Measurements from ENCODE around the gene RAD50.
A peak's percentile ranks its signal among the peaks of the same experiment; 100 is the strongest.

Gene RAD50

GRCh38 chr5:132595624-132596023 is 38.8 kb downstream of the RAD50 start:
- H3K9me3 ChIP-seq, result no peaks in the 10 kb centered on the region
- DNase-seq, result no peak
- H3K27me3 ChIP-seq, result no peaks in the 10 kb centered on the region
- H3K36me3 ChIP-seq, result peaks cover 28% of the 10 kb centered on the region
- H3K4me3 ChIP-seq (ENCODE audit: low read depth, low read length), result no peak overlapping the region
- TF ChIP-seq, protein P1, sequence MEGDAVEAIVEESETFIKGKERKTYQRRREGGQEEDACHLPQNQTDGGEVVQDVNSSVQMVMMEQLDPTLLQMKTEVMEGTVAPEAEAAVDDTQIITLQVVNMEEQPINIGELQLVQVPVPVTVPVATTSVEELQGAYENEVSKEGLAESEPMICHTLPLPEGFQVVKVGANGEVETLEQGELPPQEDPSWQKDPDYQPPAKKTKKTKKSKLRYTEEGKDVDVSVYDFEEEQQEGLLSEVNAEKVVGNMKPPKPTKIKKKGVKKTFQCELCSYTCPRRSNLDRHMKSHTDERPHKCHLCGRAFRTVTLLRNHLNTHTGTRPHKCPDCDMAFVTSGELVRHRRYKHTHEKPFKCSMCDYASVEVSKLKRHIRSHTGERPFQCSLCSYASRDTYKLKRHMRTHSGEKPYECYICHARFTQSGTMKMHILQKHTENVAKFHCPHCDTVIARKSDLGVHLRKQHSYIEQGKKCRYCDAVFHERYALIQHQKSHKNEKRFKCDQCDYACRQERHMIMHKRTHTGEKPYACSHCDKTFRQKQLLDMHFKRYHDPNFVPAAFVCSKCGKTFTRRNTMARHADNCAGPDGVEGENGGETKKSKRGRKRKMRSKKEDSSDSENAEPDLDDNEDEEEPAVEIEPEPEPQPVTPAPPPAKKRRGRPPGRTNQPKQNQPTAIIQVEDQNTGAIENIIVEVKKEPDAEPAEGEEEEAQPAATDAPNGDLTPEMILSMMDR (IDR thresholded peaks at IDR 0.05; ENCODE audit: low read depth, low read length), result no peak
- H3K4me1 ChIP-seq, result no peaks in the 10 kb centered on the region

DNA sequence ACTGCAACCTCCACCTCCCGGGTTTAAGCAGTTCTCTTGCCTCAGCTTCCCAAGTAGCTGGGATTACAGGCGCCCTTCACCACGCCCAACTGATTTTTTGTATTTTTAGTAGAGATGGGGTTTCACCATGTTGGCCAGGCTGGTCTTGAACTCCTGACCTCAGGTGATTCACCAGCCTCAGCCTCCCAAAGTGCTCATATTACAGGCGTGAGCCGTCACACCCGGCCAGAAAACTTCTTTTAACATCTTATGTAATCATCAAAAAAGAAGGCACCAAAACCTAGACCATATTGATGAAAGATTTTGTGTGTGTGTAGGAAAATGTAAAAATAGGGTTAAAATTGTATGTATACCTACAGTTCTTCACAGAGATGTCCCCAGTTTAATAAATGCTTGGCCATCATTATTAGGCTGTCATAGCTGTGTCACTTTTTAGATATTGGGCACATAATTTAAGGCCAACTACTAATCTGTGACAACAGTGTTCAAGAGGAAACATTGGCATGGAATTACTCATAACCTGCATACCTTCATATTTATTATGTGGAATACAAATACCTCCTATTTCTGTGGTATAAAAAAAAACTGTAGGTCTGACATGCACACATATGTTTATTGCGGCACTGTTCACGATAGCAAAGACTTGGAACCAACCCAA is 44.4 kb downstream of the RAD50 start:
- peaks cover 23% of the 10 kb centered on the region for H3K36me3 ChIP-seq
- TF ChIP-seq, protein P1 (IDR thresholded peaks at IDR 0.05; ENCODE audit: low read depth, low read length), result no peak
- no peaks in the 10 kb centered on the region for H3K27me3 ChIP-seq
- DNase-seq, result no peak
- H3K4me3 ChIP-seq (ENCODE audit: low read depth, low read length), result no peak overlapping the region
- no peaks in the 10 kb centered on the region for H3K9me3 ChIP-seq
- H3K4me1 ChIP-seq, result no peaks in the 10 kb centered on the region

GRCh38 chr5:132607095-132607494 is 50.3 kb downstream of the RAD50 start:
- Histone ChIP-seq H3K27me3 (no peaks in the 10 kb centered on the region), H3K36me3 (peaks cover 33% of the 10 kb centered on the region)
- TF ChIP-seq, protein P1 (IDR thresholded peaks at IDR 0.05; ENCODE audit: low read depth, low read length), result no peak

GRCh38 chr5:132608107-132608506 is 51.3 kb downstream of the RAD50 start:
- Histone ChIP-seq H3K36me3 (peaks cover 34% of the 10 kb centered on the region), H3K27me3 (no peaks in the 10 kb centered on the region), H3K9me3 (0 out of 2 replicates have a peak, but pooled peaks cover 3% of the 10 kb centered on the region), H3K4me3 (ENCODE audit: low read depth, low read length) (no peak overlapping the region), H3K4me1 (peaks cover 8% of the 10 kb centered on the region)
- peak; percentile 35 for DNase-seq
- TF ChIP-seq, protein P1 (IDR thresholded peaks at IDR 0.05; ENCODE audit: low read depth, low read length), result no peak

More at GRCh38 chr5:132607095-132607494, 50.3 kb downstream of the RAD50 start:
- no peak for DNase-seq
- H3K4me3 ChIP-seq (ENCODE audit: low read depth, low read length), result no peak overlapping the region
- H3K4me1 ChIP-seq, result peaks cover 8% of the 10 kb centered on the region
- H3K9me3 ChIP-seq, result 0 out of 2 replicates have a peak, but pooled peaks cover 3% of the 10 kb centered on the region

GRCh38 chr5:132611965-132612364 is 55.2 kb downstream of the RAD50 start:
- Histone ChIP-seq H3K36me3 (peaks cover 28% of the 10 kb centered on the region), H3K27me3 (no peaks in the 10 kb centered on the region), H3K9me3 (0 out of 2 replicates have a peak, but pooled peaks cover 3% of the 10 kb centered on the region), H3K4me3 (ENCODE audit: low read depth, low read length) (no peak overlapping the region), H3K4me1 (peaks cover 8% of the 10 kb centered on the region)
- no peak for DNase-seq
- TF ChIP-seq, protein P1 (IDR thresholded peaks at IDR 0.05; ENCODE audit: low read depth, low read length), result no peak

GRCh38 chr5:132612846-132613245 is 56.1 kb downstream of the RAD50 start:
- H3K4me3 ChIP-seq (ENCODE audit: low read depth, low read length), result no peak overlapping the region
- TF ChIP-seq, protein P1 (IDR thresholded peaks at IDR 0.05; ENCODE audit: low read depth, low read length), result no peak
- DNase-seq, result no peak
- 0 out of 2 replicates have a peak, but pooled peaks cover 3% of the 10 kb centered on the region for H3K9me3 ChIP-seq
- H3K4me1 ChIP-seq, result peaks cover 5% of the 10 kb centered on the region
- H3K27me3 ChIP-seq, result no peaks in the 10 kb centered on the region
- peaks cover 28% of the 10 kb centered on the region for H3K36me3 ChIP-seq

Measured in BE2C (cell line).